ENCODE data around the gene IFI27L1. TPM values are rescaled to one million over a fixed set of nuclear protein-coding genes. Genes with fewer than 3 reads are reported as not detected.

IFI27L1 gene
- 10 to 100 TPM in 1 of 6 donors, 1 to 10 TPM in 5; 5.0 to 11.1 (median 5.8) TPM for polyA plus RNA-seq (ENCODE audit: low read depth in 6 of 6)

DNA sequence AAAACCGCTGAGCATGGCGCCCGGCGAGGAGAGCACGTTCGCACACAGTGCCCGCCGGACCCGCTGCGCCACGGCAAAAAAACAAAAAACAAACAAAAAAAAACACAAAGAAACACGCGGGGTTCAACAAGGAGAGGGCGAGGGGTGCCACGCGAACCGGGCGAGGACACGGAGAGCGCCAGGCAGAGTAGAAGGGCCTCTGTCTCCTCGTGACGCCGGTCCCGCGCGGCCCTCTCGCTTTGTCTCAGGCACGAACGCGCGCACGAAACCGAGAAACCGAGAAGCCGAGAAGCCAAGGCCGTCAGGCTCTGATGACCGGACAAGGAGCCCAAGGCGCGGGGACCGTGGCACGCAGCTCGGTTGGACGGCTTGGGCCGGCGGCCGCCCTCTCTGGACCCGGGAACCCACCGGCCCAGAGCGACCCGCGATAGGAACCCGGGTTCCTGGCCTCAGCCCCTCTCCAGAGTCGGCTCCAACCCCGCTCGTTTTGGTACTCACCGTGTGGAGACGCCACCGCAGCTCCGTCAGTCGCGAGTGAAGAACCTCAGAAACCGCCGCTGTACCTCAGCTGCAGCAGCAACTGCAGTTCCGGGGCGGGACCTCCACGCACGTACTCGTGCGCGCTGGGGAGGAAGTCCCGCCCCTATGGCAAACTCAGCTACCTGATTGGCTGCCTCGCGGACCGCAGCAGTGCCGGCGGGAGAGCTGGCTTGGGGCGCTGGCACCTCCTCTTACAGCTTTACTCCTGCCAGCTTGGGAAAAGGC is at the start of gene IFI27L1, which contains the start of gene DDX24:
Gene IFI27L1 (plus strand): TSS at position 690 of the 765 bp plus-strand sequence. CDS start 15,628 bp downstream, outside the sequence.
Gene DDX24 (minus strand): TSS at position 582 of the 765 bp plus-strand sequence. CDS start 1,460 bp downstream, outside the sequence.
- Mint-ChIP-seq H3K27me3 (no peaks in the 10 kb centered on the region), H3K36me3 (peaks cover 21 to 25% of the 10 kb centered on the region in 2 donors), H3K9me3 (peaks cover 0 to 2% (median 0%) of the 10 kb centered on the region in 7 donors), H3K4me3 (peak within 1 kb of the TSS; percentile 98 to 100 (median 100)), H3K27ac (peak within 1 kb of the TSS; percentile 98 to 100 (median 99)), H3K4me1 (peaks cover 28 to 55% (median 40%) of the 10 kb centered on the region in 3 donors)
- DNase-seq (peak; percentile 96), ATAC-seq (ENCODE audit: low read depth in 2 of 2) (peak; percentile 93)

- Mint-ChIP-seq H3K27me3 (peaks cover 5 to 25% (median 10%) of the 10 kb centered on the region in 3 donors), H3K4me3 (no peak overlapping the region), H3K4me1 (peaks cover 0 to 7% (median 4%) of the 10 kb centered on the region in 3 donors), H3K27ac (no peak overlapping the region), H3K9me3 (no peaks in the 10 kb centered on the region), H3K36me3 (no peaks in the 10 kb centered on the region)
- ATAC-seq (ENCODE audit: low read depth in 2 of 2) (no peak), DNase-seq (no peak)
Observed at GRCh38 chr14:94031883-94032279, 49.2 kb upstream of the IFI27L1 start.

GRCh38 chr14:94034886-94035285 is 46.2 kb upstream of the IFI27L1 start:
- Mint-ChIP-seq H3K4me3 (no peak overlapping the region), H3K27me3 (peaks cover under 1 to 11% (median 4%) of the 10 kb centered on the region in 3 donors)
- no peak for DNase-seq

DNA sequence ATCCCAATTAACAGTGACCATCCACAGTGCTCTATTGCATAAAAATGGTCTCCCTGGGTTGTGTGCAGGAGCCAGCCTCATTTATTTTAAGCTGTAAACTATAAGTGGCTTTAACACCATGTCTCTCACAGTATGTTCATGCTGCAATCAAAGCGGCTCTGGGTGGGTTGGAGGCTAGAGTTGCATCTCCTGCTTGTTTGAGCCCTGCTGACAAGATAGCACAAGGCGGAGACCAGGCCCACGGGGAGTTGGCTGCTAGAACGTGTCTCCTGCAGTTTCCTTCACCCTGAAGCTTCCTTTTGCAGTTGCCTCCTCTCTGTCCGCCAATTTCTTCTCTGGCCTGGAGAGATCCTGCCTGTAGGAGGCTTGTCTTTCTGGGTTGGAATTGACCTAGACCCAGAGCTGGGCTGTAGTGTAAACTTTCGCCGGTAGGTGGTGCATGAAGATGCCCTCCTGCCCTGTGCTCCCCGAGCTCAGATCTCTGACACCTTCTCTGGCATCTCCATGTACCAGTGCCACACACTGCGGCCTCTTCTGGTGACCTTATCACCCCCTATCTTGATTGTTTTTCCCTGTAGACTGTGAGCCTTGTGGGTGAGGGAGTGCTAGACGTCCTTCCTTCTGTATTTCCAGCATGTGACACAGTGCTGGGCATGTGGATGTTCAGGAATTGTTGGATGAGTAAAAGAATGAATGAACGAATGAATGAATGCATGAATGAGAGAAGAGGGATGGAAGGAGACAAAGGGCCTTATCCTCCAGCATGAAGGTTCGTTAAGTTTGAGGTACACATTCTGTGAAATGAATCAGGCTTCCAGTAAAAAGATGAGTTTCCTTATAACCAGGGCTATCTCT is 44.6 kb upstream of the IFI27L1 start:
- Mint-ChIP-seq H3K4me3 (no peak overlapping the region), H3K4me1 (peaks cover 0 to 3% (median 0%) of the 10 kb centered on the region in 3 donors), H3K36me3 (no peaks in the 10 kb centered on the region), H3K9me3 (no peaks in the 10 kb centered on the region), H3K27me3 (peaks cover 0 to 4% (median 0%) of the 10 kb centered on the region in 3 donors), H3K27ac (no peak overlapping the region)
- DNase-seq (peak; percentile 60), ATAC-seq (ENCODE audit: low read depth in 2 of 2) (peak; percentile 97 to 98)

More at GRCh38 chr14:94034886-94035285, 46.2 kb upstream of the IFI27L1 start:
- Mint-ChIP-seq H3K9me3 (no peaks in the 10 kb centered on the region), H3K36me3 (no peaks in the 10 kb centered on the region), H3K27ac (no peak overlapping the region), H3K4me1 (peaks cover 0 to 3% (median 0%) of the 10 kb centered on the region in 3 donors)
- no peak for ATAC-seq (ENCODE audit: low read depth in 2 of 2)

GRCh38 chr14:94037954-94038353 is 43.2 kb upstream of the IFI27L1 start:
- H3K36me3 Mint-ChIP-seq: no peaks in the 10 kb centered on the region
- DNase-seq: no peak
- no peak overlapping the region for H3K4me3 Mint-ChIP-seq
- H3K27me3 Mint-ChIP-seq: peaks cover 0 to 4% (median 0%) of the 10 kb centered on the region in 3 donors
- peaks cover 0 to 3% (median 3%) of the 10 kb centered on the region in 3 donors for H3K4me1 Mint-ChIP-seq
- ATAC-seq (ENCODE audit: low read depth in 2 of 2): no peak
- H3K9me3 Mint-ChIP-seq: no peaks in the 10 kb centered on the region
- no peak overlapping the region for H3K27ac Mint-ChIP-seq

- ATAC-seq (ENCODE audit: low read depth in 2 of 2) (no peak), DNase-seq (no peak)
- peaks cover 0 to 4% (median 0%) of the 10 kb centered on the region in 3 donors for H3K27me3 Mint-ChIP-seq
- H3K36me3 Mint-ChIP-seq: no peaks in the 10 kb centered on the region
- H3K9me3 Mint-ChIP-seq: no peaks in the 10 kb centered on the region
- H3K27ac Mint-ChIP-seq: no peak overlapping the region
- peaks cover 0 to 3% (median 3%) of the 10 kb centered on the region in 3 donors for H3K4me1 Mint-ChIP-seq
- no peak overlapping the region for H3K4me3 Mint-ChIP-seq
Observed at GRCh38 chr14:94038510-94038909, 42.6 kb upstream of the IFI27L1 start.

DNA sequence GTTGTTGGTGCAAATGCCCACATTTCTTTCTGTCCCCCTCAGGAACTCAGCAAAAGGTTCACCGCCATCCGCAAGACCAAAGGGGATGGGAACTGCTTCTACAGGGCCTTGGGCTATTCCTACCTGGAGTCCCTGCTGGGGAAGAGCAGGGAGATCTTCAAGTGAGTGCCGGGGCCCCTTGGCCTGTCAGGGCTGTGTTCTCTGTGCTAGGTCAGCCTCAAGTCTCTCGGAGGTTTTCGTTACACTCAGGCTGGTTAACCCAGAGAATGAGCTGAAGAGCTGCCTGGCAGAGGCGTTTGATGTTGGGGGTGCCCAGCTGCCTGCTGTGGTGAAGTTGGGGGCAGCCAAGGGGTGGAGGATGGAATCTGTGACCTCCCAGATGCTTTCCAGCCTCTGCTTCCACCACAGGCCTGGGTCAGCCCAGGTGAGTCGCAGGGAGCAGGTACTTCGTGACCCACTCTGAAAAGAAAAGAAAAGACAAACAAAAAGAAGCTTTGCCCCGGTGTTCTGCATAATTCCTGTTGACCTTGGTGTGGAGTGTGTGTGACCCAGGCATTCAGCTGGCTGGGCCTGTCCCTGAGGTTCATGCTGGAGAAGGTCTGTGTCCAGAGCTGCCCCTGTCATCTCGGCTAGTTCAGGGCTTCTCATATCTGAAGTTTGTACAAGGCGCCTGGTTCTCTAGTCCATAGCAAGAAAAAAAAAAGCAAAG is 42.0 kb upstream of the IFI27L1 start:
- no peak for ATAC-seq (ENCODE audit: low read depth in 2 of 2)
- Mint-ChIP-seq H3K9me3 (no peaks in the 10 kb centered on the region), H3K27me3 (peaks cover 0 to 4% (median 0%) of the 10 kb centered on the region in 3 donors), H3K4me3 (no peak overlapping the region), H3K27ac (no peak overlapping the region), H3K4me1 (peaks cover 0 to 3% (median 3%) of the 10 kb centered on the region in 3 donors), H3K36me3 (no peaks in the 10 kb centered on the region)
- DNase-seq: no peak

- Mint-ChIP-seq H3K4me3 (no peak overlapping the region), H3K27me3 (peaks cover 0 to 4% (median 0%) of the 10 kb centered on the region in 3 donors), H3K4me1 (peaks cover 0 to 3% (median 3%) of the 10 kb centered on the region in 3 donors), H3K9me3 (no peaks in the 10 kb centered on the region), H3K36me3 (no peaks in the 10 kb centered on the region), H3K27ac (no peak overlapping the region)
- ATAC-seq (ENCODE audit: low read depth in 2 of 2) (no peak), DNase-seq (no peak)
Observed at GRCh38 chr14:94040247-94040646, 40.9 kb upstream of the IFI27L1 start.

GRCh38 chr14:94040796-94041195 is 40.3 kb upstream of the IFI27L1 start:
- Mint-ChIP-seq H3K4me1 (peaks cover 0 to 3% (median 3%) of the 10 kb centered on the region in 3 donors), H3K36me3 (no peaks in the 10 kb centered on the region), H3K9me3 (no peaks in the 10 kb centered on the region), H3K27me3 (peaks cover 0 to 4% (median 0%) of the 10 kb centered on the region in 3 donors), H3K4me3 (no peak overlapping the region), H3K27ac (peak overlapping the region in 1 of 6 donors; percentile 89)
- DNase-seq (no peak), ATAC-seq (ENCODE audit: low read depth in 2 of 2) (no peak)

DNA sequence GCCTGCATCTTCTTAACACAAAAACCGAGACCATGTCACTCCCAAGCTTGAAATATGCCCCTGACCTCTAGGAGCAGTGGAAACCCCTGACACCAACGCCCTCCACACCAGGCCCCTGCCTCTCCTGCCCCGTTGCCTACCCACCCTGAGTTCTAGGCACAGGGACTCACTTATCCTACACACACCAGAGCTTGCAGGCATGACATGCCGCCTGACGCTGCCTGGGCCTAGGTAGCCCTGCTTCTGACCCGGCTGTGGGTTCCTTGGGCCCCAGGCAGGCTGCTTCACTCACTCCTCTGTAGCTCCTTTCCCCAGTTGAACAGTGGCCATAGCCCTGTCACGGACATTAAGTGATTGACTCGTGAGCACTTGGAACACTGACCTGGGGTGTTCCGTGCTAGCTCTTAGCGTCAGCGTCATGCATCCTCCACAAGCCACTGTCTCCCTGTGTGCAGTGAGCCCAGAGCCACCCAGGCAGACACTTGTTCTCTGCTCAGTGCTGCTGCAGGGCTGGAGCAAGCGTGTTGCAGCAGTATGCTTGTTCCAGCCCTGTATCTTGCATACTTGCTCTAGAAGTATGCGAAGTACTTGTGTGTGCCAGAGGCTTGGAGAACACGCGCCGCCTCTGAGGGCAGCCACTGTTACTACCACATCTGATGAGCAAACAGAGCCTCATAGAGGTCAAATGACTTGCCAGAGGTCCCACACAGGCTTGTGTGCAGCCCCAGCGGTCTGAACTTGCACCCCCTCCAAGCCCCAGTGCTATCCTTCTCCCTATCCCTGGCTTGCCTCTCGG is 39.4 kb upstream of the IFI27L1 start:
- no peak for ATAC-seq (ENCODE audit: low read depth in 2 of 2)

DNA sequence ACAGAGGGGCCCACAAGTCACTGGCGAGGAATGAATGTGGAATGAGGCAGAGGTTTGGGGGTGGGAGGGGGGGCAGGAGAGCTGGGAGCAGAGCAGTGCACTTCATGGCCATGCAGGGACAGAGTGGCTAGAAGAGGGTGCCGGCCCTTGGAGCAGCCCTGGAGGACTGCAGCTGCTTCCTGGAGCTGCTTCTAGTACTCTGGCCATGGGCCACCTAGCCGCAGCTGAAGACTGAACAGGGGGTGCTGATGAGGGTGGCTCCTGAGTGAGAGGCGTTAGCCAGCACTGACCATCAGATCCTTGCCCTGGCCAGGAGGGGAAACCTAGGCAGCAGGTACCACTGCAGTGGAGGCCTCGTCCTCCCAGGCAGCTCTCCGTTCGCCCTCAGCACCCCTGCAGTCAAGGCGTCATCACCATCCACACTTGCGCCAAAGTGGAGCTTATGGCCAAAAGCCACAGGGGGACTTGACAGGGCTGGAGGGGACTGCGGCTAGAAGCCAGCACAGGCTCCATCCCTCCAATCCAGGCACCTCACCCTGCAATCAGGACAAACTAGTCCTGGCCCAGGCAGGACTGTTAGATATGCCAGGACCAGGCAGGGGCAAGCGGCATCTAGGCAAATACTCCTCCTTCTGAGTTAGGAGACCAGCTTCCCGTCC is 38.5 kb upstream of the IFI27L1 start:
- no peak overlapping the region for H3K4me3 Mint-ChIP-seq
- H3K9me3 Mint-ChIP-seq: no peaks in the 10 kb centered on the region
- peak overlapping the region in 2 of 6 donors; percentile 41 to 78 for H3K27ac Mint-ChIP-seq
- peaks cover 0 to 3% (median 0%) of the 10 kb centered on the region in 3 donors for H3K4me1 Mint-ChIP-seq
- ATAC-seq (ENCODE audit: low read depth in 2 of 2): no peak
- DNase-seq: no peak
- no peaks in the 10 kb centered on the region for H3K36me3 Mint-ChIP-seq
- no peaks in the 10 kb centered on the region for H3K27me3 Mint-ChIP-seq

More for the DNA sequence above, 39.4 kb upstream of the IFI27L1 start:
- no peaks in the 10 kb centered on the region for H3K36me3 Mint-ChIP-seq
- peaks cover 0 to 3% (median under 1%) of the 10 kb centered on the region in 3 donors for H3K4me1 Mint-ChIP-seq
- DNase-seq: no peak
- H3K9me3 Mint-ChIP-seq: no peaks in the 10 kb centered on the region
- H3K27me3 Mint-ChIP-seq: peaks cover 0 to 1% (median 0%) of the 10 kb centered on the region in 3 donors
- peak overlapping the region in 1 of 8 donors; percentile 53 for H3K4me3 Mint-ChIP-seq
- H3K27ac Mint-ChIP-seq: peak overlapping the region in 4 of 6 donors; percentile 41 to 78 (median 62)
